Lower lobe of right lung (tissue), 2 donors: Measurements from ENCODE around the gene CDH23. TPM values are rescaled to one million over a fixed set of nuclear protein-coding genes. Genes with fewer than 3 reads are reported as not detected.

ENCODE experiments used
- ATAC-seq, 2 donors: fragments of 200-7000 bp; cut with Tn5 transposase; one replicate each; pipeline ENCODE4 v1.9.1; 2020 to 2022; ENCODE audit warnings: mild to moderate bottlenecking in 2 of 2, moderate library complexity in 2 of 2
- DNase-seq: peaks from one replicate; pipeline ENCODE4 v3.0.0-alpha.2; 2020
- H3K27ac ChIP-seq: fragments of 200-600 bp; one replicate; pipeline ENCODE4 v1.8.0; 2022
- H3K27me3 ChIP-seq: fragments of 200-600 bp; one replicate; pipeline ENCODE4 v1.8.0; 2022; ENCODE audit warnings: low read depth
- H3K36me3 ChIP-seq: fragments of 200-600 bp; one replicate; pipeline ENCODE4 v1.8.0; 2022; ENCODE audit warnings: mild to moderate bottlenecking
- H3K4me1 ChIP-seq: fragments of 200-600 bp; one replicate; pipeline ENCODE4 v1.8.0; 2022
- H3K4me3 ChIP-seq: fragments of 200-600 bp; one replicate; pipeline ENCODE4 v1.8.0; 2022; ENCODE audit warnings: mild to moderate bottlenecking
- H3K9me3 ChIP-seq: fragments of 200-600 bp; one replicate; pipeline ENCODE4 v1.8.0; 2022
- CTCF ChIP-seq: fragments of 200-600 bp; IDR thresholded peaks from one replicate; pipeline ENCODE4 v1.8.0; 2022; ENCODE audit warnings: antibody characterized with exemption, mild to moderate bottlenecking
- intact Hi-C: fragments of 100-400 bp; cut with DNase I; formaldehyde crosslinking; loops from one replicate; pipeline ENCODE4 v1.11.0; 2022
- total RNA-seq: library from RNA; stranded (reverse); fragmentation: NEBNext Ultra II Directional; extraction: Animal tissue kit (Norgen Biotek cat#: 25700); gene quantifications from one replicate; pipeline ENCODE4 v1.2.1, GENCODE V29; 2021
- donor health status: DM: no; HTN: yes; CAD: no; lungs with severe emphysema.

Gene CDH23
- total RNA-seq, 1 donor from 2014 or later = 9.4 TPM

DNA sequence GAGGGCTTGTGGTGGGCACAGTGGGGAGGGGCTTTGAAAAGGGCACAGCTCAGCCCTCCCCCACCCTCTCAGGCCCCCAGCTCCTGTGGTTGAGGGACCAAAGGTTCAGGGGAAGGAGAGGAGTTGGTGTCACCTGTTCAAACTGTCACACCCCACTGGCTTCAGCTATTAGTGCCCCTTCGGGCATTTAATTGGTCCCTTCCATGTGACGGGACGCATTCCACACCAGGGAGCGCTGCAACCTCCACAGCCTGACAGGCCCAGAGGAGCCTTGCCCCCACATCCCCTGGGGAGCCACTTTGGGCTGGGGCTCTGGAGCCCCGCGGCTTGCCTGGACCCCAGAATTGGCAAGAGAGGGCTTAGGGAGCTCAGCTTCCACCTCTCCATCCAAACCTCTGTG lies 247.2 kb downstream of the CDH23 start:
- TF ChIP-seq CTCF = no peak
- ATAC-seq (no peak), DNase-seq (no peak)
- H3K36me3 ChIP-seq = no peaks in the 10 kb centered on the region
- no peak overlapping the region for H3K4me3 ChIP-seq
- no peaks in the 10 kb centered on the region for H3K27me3 ChIP-seq
- H3K27ac ChIP-seq = no peak overlapping the region
- intact Hi-C loops = no loop called here
- peaks cover 6% of the 10 kb centered on the region for H3K4me1 ChIP-seq
- no peaks in the 10 kb centered on the region for H3K9me3 ChIP-seq

DNA sequence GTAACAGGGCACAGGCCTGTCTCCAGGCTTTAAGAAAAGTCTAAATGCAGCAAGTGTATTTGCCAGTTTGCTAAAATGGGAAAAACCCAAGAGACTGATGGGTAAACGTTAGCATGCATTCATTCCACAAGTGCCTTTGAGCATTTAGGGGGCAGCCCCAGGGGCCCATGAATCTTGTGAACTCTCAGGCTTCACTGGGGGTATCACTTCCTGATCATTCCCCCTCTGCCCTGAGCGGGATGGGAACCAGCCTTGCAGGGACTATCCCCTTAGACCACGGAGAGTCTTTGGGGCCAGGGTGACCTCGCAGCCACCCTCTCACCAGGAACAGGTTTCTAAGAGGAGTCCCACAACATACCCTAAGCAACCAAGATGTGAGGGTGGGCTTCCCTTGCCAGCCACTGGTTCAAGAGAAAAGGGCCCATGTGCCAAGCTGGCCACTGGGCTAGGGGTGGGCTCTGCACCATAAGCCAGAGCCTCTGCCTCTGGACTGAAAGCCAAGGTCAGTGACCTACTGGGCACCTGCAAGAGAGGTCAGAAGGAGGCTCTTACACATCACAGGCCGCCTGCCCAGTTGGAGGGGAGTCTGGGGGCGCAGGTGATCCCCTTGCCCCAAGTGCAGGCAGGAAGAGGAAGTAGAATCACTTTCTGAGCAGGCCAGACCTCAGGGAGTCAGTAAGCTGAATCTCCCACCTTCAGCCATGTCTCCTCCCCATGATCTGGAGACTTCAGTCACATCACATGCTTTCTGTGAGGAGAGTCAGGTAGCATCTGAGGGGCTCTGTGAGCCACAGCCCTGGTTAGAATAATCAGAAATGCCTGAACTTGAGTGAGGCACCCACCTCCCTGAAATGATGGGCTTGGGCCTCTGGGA lies 247.8 kb downstream of the CDH23 start:
- Histone ChIP-seq H3K36me3 (no peaks in the 10 kb centered on the region), H3K27ac (no peak overlapping the region), H3K4me3 (no peak overlapping the region), H3K4me1 (no peaks in the 10 kb centered on the region), H3K27me3 (no peaks in the 10 kb centered on the region), H3K9me3 (no peaks in the 10 kb centered on the region)
- intact Hi-C loops = no loop called here
- no peak for DNase-seq
- TF ChIP-seq CTCF = no peak
- ATAC-seq = no peak

DNA sequence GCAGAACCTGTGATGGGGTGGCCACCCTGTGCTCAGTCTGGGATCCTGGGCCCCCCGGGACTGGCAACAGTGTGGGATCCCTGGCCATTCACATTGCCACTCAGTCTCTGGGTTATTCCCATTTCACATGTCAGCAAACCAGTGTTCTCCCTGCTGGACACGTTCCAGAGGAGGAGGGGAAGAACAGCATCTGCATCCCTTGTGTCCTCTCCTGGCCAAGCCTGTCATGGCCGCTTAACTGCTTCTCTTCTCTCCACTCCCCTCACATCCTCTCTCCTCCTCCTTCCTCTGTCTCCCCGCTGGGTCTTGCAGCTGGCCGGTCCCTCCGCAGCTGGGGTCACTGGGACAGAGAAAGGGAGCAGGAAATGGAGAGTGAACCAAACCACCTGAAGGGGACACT lies 248.5 kb downstream of the CDH23 start:
- Histone ChIP-seq H3K4me1 (no peaks in the 10 kb centered on the region), H3K4me3 (no peak overlapping the region), H3K27ac (no peak overlapping the region), H3K36me3 (no peaks in the 10 kb centered on the region), H3K9me3 (no peaks in the 10 kb centered on the region), H3K27me3 (no peaks in the 10 kb centered on the region)
- DNase-seq (no peak), ATAC-seq (no peak)
- intact Hi-C loops = no loop called here
- no peak for TF ChIP-seq CTCF

DNA sequence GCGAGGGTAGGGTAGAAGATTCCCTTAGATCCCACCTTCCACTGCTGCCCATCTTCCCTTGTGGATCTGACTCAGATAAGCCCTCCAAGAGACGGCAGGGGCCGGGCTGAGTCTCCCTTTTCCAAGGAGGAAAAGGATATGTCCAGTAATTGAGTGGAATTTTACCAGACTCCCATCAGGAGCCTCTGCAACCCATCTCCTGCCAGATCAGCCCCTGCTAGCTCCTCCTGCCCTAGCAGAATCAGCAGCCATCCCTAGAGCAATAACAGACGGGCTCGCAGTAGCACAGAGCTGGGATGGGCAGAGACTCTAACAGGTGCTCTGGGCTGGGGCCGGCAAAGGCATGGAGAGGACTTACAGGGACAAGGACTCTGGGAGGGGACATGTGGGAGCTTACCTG lies 249.3 kb downstream of the CDH23 start:
- Histone ChIP-seq H3K4me1 (no peaks in the 10 kb centered on the region), H3K36me3 (no peaks in the 10 kb centered on the region), H3K27me3 (no peaks in the 10 kb centered on the region), H3K27ac (no peak overlapping the region), H3K9me3 (no peaks in the 10 kb centered on the region), H3K4me3 (no peak overlapping the region)
- intact Hi-C loops = no loop called here
- no peak for DNase-seq
- ATAC-seq = no peak
- no peak for TF ChIP-seq CTCF

GRCh38 chr10:71646592-71647292 lies 250.0 kb downstream of the CDH23 start:
- ATAC-seq (no peak), DNase-seq (no peak)
- H3K4me3 ChIP-seq = no peak overlapping the region
- TF ChIP-seq CTCF = no peak
- no peaks in the 10 kb centered on the region for H3K9me3 ChIP-seq
- intact Hi-C loops = no loop called here
- H3K27me3 ChIP-seq = no peaks in the 10 kb centered on the region
- H3K36me3 ChIP-seq = no peaks in the 10 kb centered on the region
- no peak overlapping the region for H3K27ac ChIP-seq
- H3K4me1 ChIP-seq = no peaks in the 10 kb centered on the region
